Large intestine (tissue), 3 donors: ENCODE results near the gene SEMA4D. TPM values are rescaled to one million over a fixed set of nuclear protein-coding genes. Genes with fewer than 3 reads are reported as not detected.

Experiments
- DNase-seq, 2 donors: peaks; one replicate each; pipeline versions ENCODE4 v3.0.0 to v3.0.0-alpha.2; 2013
- H3K27ac ChIP-seq: one replicate; pipeline ENCODE4 v1.5.1; 2013; ENCODE audit warnings: low read length
- H3K27me3 ChIP-seq: 2 replicates; pipeline ENCODE4 v1.6.1; 2013; ENCODE audit warnings: low read length; ENCODE audit not compliant: control insufficient read depth, insufficient read depth
- H3K36me3 ChIP-seq: 2 replicates; pipeline ENCODE4 v1.6.1; 2013; ENCODE audit warnings: low read length; ENCODE audit not compliant: control insufficient read depth, insufficient read depth
- H3K4me1 ChIP-seq: one replicate; pipeline ENCODE4 v1.6.1; 2013; ENCODE audit warnings: low read length; ENCODE audit not compliant: control insufficient read depth, insufficient read depth
- H3K4me3 ChIP-seq: one replicate; pipeline ENCODE4 v1.5.1; 2013; ENCODE audit warnings: low read length
- H3K9me3 ChIP-seq: one replicate; pipeline ENCODE4 v1.6.1; 2013; ENCODE audit warnings: mild to moderate bottlenecking, low read depth, low read length, moderate library complexity; ENCODE audit not compliant: control insufficient read depth
- WGBS: methylation state at CpG from one replicate; pipeline ENCODE4 v1.1.5; 2013; ENCODE audit warnings: low lambda C conversion rate; ENCODE audit not compliant: insufficient coverage; 5-methylcytosine and 5-hydroxymethylcytosine counted together
- polyA plus RNA-seq: library from polyadenylated mRNA; unstranded; fragments of 120-200 nt; gene quantifications from one replicate; pipeline ENCODE4 v1.2.1, GENCODE V29; 2013

Gene SEMA4D
- polyA plus RNA-seq, 1 donor = 32.8 TPM

DNA sequence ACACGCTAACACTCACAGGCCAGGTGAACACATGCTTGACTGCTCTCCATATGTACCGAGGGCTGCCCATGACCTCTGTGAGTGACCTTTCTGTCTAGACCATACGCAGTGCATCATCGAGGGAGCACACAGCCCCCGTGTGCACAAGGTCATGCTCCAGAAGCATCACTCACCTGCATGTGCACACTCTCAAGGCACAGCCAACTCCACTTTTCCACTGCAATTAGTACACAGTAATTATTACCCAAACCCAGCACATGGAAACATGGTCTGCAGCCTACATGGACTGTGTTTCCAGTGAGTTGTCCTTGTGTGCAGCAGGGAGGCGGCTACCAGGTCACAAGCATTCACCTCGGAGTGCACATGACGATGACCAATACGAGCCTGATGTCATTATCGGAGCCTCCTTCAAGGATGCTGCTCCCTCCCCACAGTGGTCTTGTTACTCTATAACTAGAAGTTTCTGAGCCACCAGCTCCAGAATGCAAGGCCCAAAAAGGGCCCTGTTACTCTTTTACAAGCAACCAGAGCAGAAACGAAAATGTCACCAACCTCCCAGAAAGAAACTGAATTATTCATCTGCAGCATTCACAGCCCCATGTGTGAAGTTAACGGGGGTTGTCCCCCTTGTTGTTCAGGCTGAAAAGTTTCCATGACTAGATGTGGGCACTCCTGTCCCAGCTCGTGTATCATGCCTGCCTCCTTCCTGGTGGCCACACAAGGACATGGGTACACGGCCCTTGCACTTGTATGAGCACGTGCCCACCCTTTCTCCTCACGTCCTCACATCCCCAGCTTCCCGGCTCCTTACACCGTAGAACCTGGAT lies 31.2 kb downstream of the SEMA4D start:
- H3K36me3 ChIP-seq = no peaks in the 10 kb centered on the region
- WGBS = no CpG with 5 or more reads among the region's 18 CpGs
- no peaks in the 10 kb centered on the region for H3K27me3 ChIP-seq
- H3K27ac ChIP-seq = no peak overlapping the region
- H3K4me3 ChIP-seq = no peak overlapping the region
- H3K9me3 ChIP-seq = no peaks in the 10 kb centered on the region
- no peaks in the 10 kb centered on the region for H3K4me1 ChIP-seq
- no peak for DNase-seq

DNA sequence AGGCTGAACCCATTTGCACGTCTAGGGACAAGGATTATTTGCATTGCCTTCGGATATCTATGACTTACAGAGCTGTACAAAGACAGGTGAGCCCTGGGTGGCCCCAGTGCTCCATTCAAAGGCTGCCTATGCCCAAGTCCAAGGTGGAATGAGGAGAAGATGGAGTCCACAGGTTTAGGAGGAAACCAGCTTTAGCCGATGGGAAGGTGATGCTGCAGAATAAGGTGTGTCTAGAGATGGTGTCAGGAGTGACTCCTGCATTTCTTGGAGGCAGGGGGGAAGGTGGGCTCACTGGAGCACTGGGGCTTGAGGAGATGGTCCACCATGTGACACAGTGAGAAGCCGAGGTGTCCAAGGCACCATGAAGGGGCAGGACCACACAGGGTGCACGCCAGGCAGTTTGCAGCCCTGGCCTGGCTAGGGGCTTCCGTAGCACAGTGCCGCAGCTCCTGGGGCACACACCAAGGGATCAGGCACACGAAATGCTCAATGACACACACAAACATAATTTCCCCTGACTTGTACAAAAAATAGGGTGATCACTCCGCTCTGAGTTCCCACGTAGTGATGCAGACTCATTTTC lies 32.1 kb downstream of the SEMA4D start:
- H3K27ac ChIP-seq = no peak overlapping the region
- WGBS = no CpG with 5 or more reads among the region's 10 CpGs
- no peaks in the 10 kb centered on the region for H3K9me3 ChIP-seq
- H3K36me3 ChIP-seq = no peaks in the 10 kb centered on the region
- DNase-seq = no peak
- H3K27me3 ChIP-seq = no peaks in the 10 kb centered on the region
- no peaks in the 10 kb centered on the region for H3K4me1 ChIP-seq
- H3K4me3 ChIP-seq = no peak overlapping the region

DNA sequence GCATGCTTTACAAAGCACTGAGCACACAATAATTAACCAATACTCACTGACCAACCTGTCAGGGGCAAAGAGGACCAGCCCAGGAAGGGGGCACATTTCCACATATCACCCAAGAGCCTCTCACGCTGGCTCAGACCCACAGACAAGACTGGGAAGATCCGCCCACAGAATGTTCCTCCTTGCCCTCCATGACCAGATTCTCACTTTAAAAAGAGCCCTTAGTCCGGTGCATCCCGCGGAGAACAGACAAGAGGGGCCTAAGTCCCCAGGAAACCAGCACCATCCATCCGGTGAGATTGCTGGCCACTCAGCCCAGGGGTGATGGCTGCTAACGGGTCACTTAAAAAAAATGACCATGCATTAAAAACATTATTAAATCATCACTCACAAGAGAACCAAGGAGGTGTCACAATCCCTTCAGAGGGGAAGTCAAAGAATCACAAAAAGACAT lies 32.9 kb downstream of the SEMA4D start:
- Histone ChIP-seq H3K9me3 (no peaks in the 10 kb centered on the region), H3K4me3 (no peak overlapping the region), H3K27me3 (no peaks in the 10 kb centered on the region), H3K4me1 (no peaks in the 10 kb centered on the region), H3K27ac (no peak overlapping the region), H3K36me3 (no peaks in the 10 kb centered on the region)
- no CpG with 5 or more reads among the region's 7 CpGs for WGBS
- no peak for DNase-seq

DNA sequence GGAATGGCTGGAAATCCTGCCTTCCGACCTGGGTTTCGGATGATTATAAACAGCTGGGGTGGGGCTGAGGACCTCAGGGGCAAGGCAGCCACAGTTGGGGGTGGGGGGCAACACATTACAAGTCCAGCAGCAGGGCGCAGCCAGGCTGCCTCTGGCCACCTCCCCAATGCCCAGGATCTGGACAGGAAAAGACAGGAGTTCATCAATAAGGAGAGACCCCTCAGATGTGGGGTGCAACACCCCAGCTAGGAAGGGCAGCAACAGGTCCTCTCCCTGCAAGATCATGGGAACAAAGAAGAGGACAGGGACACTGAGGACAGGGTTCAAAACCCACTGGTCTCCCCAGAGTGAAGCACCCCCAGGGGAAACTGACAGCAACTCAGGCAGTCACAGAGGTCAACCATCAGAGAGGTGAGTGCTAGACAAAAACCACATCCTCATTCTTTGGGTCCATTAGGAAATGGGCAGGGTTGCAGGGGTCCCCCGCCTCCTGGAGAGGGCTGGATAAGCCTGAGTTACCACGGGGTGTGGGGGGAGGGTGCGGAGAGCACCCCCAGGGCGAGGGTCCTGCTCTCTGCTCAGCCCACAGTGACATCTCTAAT lies 33.5 kb downstream of the SEMA4D start:
- Histone ChIP-seq H3K27ac (no peak overlapping the region), H3K9me3 (no peaks in the 10 kb centered on the region), H3K36me3 (no peaks in the 10 kb centered on the region), H3K4me3 (no peak overlapping the region), H3K27me3 (no peaks in the 10 kb centered on the region), H3K4me1 (no peaks in the 10 kb centered on the region)
- no CpG with 5 or more reads among the region's 7 CpGs for WGBS
- no peak for DNase-seq

DNA sequence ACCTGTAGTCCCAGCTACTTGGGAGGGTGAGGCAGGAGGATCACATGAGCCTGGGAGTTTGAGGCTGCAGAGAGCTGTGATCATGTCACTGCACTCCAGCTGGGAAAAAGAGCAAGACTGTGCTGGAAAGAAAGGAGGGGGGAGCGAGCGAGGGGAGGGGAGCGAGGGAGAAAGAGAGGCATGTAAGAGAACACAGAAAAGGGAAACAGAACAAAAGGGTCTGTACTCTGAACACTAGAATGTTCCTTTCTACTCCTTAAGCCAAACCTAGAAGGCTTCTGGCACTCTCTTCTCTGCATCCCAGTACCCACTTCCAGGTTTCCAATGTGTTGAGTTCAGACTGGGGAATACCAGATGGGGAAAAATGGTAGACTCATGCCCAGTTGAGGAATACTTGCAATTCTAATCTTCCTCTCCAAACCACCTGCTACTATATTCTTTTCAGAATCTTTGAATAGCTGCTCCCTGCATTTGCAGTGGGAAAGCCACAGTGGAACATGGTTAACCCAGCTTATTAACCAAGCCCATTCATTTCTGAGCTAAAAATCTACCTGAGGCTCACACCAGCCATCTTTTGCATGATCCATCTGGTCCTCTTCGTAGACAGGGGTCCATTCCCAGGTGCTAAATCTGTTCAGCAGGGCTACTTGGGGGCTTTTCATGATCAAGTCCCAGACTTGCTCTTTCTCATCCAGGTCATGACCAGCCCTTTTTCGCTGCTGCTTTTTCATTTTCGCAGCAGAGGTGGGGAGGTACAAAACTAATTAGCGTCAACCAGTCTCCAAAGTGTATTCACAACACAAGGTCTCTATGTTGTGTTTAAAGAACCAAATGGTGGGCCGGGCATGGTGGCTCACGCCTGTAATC lies 34.9 kb downstream of the SEMA4D start:
- no peak overlapping the region for H3K4me3 ChIP-seq
- H3K9me3 ChIP-seq = no peaks in the 10 kb centered on the region
- H3K27ac ChIP-seq = no peak overlapping the region
- DNase-seq = no peak
- no peaks in the 10 kb centered on the region for H3K4me1 ChIP-seq
- H3K27me3 ChIP-seq = no peaks in the 10 kb centered on the region
- WGBS = 100% methylated on average over 1 of the region's 9 CpGs
- no peaks in the 10 kb centered on the region for H3K36me3 ChIP-seq

DNA sequence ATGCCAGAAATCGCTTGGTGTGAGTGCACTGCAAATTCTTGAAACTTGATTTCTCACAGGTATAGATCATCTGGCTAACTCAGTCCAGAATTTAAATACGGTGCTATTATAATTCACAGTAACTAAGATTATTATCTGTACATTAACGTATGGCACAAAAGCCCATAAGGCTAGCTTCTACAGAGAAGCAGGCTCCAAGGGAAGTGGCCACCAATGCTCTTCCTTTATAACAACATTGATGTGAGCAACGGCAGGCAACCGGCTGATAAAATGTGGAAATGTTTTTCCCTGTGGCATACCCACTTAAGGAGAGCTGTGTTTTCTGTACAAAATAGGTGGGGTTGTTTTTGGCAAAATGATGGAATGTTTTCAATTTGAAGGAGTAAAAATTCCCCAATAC lies 35.7 kb downstream of the SEMA4D start:
- no peaks in the 10 kb centered on the region for H3K9me3 ChIP-seq
- 87% methylated on average over 3 of the region's 5 CpGs for WGBS
- H3K36me3 ChIP-seq = no peaks in the 10 kb centered on the region
- no peaks in the 10 kb centered on the region for H3K4me1 ChIP-seq
- no peaks in the 10 kb centered on the region for H3K27me3 ChIP-seq
- DNase-seq = no peak
- H3K4me3 ChIP-seq = no peak overlapping the region
- no peak overlapping the region for H3K27ac ChIP-seq

DNA sequence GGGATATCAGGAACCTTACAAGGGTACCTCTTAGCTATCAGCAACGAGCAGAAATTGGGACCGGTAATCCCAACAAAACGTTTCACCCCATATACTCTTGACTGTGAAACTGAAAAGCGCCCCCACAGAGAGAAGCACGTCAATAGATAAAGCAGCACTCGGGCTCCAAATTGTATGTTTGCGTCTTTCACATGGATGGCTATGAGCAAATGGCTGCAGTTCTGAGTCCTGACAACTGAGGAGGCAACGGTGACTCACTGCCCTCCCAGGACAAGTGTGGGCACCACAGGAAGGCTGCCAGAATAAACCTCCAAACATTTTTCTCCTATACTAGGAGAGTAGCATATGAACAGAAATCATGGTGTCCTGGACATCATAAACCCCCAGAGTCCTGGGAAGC lies 36.6 kb downstream of the SEMA4D start:
- no peak for DNase-seq
- no peaks in the 10 kb centered on the region for H3K27me3 ChIP-seq
- WGBS = no CpG with 5 or more reads among the region's 8 CpGs
- no peaks in the 10 kb centered on the region for H3K4me1 ChIP-seq
- H3K27ac ChIP-seq = no peak overlapping the region
- no peaks in the 10 kb centered on the region for H3K9me3 ChIP-seq
- no peak overlapping the region for H3K4me3 ChIP-seq
- H3K36me3 ChIP-seq = no peaks in the 10 kb centered on the region

DNA sequence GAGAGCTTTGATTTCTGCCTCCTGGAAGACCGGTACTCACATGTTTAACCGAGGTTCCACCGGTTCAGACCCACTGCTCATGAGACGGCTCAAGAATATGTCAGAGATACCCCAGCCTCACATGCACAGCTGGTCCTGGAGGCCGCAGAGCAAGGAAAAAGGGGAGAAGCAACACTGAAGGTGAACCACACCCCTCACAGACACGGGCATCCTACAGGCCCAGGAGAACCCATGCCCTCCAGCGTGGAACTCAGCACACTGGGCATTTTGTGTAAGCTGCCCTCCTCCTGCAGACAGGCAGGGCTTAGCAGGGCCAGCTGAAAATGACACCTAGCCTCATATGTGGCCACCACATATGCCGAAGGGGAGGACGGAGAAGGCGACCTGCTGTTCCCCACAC lies 37.4 kb downstream of the SEMA4D start:
- Histone ChIP-seq H3K9me3 (no peaks in the 10 kb centered on the region), H3K4me3 (no peak overlapping the region), H3K36me3 (no peaks in the 10 kb centered on the region), H3K4me1 (no peaks in the 10 kb centered on the region), H3K27ac (no peak overlapping the region), H3K27me3 (no peaks in the 10 kb centered on the region)
- WGBS = no CpG with 5 or more reads among the region's 10 CpGs
- no peak for DNase-seq

DNA sequence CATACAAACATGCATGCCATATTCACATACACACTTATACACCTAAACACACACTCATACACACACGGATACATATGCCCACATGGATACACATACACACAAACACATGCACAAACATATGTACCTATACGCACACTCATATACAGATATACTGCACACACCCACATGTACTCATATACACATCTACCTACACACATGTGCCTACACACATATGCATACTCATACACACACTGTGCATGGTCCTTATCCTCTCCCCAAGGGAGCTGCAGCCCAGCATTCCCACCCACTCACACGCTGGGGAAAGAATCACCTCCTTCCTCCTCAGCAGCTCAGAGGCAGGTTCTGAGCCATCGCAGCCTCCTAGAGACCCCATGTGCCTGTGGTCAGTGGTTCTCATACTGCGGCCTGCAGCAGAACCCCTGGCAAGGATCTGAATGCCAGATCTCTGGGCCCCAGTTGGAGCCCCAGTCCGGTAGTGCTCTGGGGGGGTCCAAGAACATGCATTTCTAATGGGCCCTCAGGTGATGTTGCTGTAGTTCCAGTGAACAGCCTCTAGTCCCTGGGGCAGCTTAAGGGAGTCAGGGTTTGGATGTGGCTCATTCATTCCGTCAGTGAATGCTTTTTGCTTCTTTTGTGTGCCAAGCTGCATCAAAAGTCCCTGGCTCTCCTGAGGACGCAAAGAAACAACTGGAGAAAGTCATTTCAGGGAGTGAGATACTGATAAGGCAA lies 39.0 kb downstream of the SEMA4D start:
- Histone ChIP-seq H3K9me3 (no peaks in the 10 kb centered on the region), H3K27me3 (no peaks in the 10 kb centered on the region), H3K36me3 (peaks cover 13% of the 10 kb centered on the region), H3K4me1 (no peaks in the 10 kb centered on the region), H3K27ac (no peak overlapping the region), H3K4me3 (no peak overlapping the region)
- no CpG with 5 or more reads among the region's 8 CpGs for WGBS
- DNase-seq = no peak
